GM21360 (cell line): Measurements from ENCODE around the gene RBM46.
"Not testable (repeated sequence)": the region's sequence is repeated elsewhere in the genome, so short reads cannot be mapped to it uniquely, and the experiment has no call there.

Experiments used
- ATAC-seq: cut with Tn5 transposase; IDR thresholded peaks from one replicate; pipeline ENCODE4 v1.9.1; 2021; ENCODE audit warnings: mild to moderate bottlenecking, moderate library complexity; ENCODE audit not compliant: unreplicated experiment

The RBM46 gene

DNA sequence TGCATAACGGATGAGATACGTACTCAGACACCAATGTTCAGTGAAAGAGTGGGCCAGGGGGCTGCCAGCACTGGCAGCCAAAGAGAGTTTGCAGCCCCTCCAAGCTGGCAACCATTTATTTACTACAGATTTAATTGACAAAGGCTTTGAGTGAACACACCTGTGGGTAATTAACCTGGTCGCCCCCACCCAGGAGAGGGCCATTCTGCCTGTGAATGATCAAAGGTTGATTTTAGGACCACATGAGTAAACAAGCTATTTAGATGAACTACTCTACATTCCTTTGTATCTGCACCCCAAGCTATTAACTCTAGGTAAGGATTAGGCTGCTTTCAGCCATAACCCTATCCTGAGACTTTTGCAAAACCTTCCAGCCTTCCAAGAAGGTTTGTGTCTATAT, 55.0 kb downstream of the RBM46 start:
- ATAC-seq, result no peak

DNA sequence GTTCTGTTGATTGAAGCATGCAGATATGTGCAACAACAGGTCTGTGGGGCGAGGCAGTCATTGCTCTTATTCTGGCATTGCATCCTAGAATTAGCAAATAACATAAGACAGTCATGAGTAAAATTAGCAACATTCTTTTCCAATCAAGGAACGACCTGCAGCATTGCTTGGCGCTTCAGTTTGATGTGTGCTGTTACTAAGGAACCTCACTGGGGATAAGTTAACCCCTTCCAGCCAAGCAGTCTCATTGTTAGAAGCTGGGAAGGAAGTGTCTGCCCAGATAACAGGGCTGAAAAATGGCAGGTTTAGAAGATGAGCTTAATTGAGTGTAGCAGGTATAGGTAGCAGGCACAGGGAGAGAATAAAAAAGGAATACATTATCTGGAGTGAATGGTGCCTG, 55.4 kb downstream of the RBM46 start:
- no peak for ATAC-seq

DNA sequence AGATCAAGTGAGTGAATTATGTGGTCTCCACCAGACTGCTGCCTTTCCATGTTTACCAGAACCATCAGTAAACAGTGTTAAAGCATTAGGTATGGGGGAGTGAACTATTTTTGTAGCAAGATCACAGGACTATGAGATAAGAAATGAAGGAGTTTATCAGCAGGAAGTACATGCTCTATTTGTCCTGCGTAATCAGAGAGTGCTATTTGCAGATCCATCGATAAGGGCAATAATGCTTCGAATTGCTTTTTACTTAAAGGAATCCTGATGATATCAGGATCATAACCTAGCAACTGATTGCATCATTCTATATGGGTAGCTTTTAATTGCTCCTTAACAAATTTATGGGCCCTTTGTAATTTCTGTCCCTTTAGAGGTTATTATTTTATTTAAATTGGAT, 57.1 kb downstream of the RBM46 start:
- ATAC-seq, result no peak

DNA sequence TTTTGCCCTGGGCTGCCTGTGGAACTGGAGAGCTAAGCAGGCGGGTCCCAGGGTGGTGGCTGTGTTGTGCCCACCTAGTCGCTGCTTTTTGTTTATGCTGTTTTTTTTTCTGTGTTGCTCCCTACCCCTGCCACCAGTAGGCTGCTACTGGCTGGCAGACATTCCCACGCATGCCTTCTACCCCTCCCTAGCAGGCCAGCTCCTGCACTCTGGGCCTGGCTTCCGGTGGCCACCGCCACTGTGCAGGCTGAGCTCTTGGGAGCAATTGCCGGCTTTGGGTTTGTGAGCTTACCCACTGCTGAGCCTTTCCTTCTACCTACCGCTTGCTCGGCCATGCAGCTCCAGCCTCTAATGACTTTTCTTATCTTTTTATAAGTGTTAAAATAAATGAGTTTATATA, 57.6 kb downstream of the RBM46 start:
- ATAC-seq, result no peak

DNA sequence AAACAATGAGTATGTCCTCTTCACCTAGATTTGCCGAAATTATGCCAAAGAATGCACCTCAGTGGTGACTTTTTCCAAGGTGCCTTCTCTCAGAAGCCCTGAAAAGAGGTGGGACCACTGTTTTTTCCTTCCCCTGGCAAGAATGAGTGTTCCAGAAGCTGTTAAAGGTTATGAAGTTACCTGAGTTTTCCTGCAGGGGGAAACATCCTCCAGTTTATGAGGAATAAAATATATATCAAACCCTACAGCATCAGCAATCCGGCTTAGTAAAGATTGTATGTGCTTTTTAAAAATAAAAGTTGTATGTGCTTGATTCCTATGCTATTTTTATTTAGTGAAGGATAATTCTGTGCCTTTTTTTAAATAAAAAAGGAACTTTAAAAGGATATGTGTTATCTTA, 73.3 kb downstream of the RBM46 start:
- no peak for ATAC-seq

- ATAC-seq, result no peak
Observed at GRCh38 chr4:154858166-154858565, 77.1 kb downstream of the RBM46 start.

DNA sequence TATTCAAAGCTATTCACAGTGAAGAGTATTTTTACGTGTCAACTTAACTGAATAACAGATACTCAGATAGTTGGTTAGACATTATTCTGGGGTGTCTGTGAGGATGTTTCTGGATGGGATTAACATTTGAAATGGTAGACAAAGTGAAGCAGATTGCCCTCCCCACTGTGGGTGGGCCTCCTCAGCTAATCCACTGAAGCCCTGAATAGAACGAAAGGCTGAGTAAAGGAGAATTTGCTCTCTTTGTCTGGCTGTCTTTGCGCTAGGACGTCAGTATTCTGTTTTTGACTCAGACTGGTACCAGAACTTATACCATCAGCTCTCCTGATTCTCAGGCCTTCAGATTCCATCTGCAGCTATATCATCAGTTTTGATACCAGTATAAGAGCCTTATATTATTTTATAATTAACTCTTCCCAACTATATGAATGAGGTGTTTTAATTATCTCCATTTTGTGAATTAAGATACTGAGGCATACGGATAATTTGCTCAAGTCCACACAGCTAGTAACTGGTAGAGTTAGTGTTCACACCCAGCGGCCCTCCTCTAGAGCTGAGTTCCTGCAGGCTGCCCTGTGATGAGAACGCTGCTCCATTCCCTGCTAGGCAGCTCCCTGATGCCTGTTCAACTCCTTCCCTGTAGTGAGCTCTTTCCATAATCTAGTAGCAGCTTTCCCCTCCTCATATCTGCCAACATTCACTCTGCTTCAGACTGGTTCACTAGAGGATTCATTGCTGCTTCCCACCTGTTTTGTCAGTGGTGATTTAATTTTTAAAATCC, 87.5 kb downstream of the RBM46 start:
- no peak for ATAC-seq

- ATAC-seq, result no peak
Observed at GRCh38 chr4:154869301-154869700, 88.2 kb downstream of the RBM46 start.

GRCh38 chr4:154872198-154872597, 91.1 kb downstream of the RBM46 start:
- no peak for ATAC-seq

- not testable (repeated sequence) for ATAC-seq
Observed at GRCh38 chr4:154874049-154874448, 93.0 kb downstream of the RBM46 start.

- ATAC-seq, result no peak
Observed at GRCh38 chr4:154877110-154877760, 96.2 kb downstream of the RBM46 start.
